H9 (cell line): Measurements from ENCODE around the gene OR2A5. TPM values are rescaled to one million over a fixed set of nuclear protein-coding genes. Genes with fewer than 3 reads are reported as not detected.
"Not testable (repeated sequence)": the region's sequence is repeated elsewhere in the genome, so short reads cannot be mapped to it uniquely, and the experiment has no call there.

Experiments used
- DNase-seq: peaks from one replicate; pipeline ENCODE4 v3.0.0-alpha.2; 2017
- H2AFZ ChIP-seq: one replicate; pipeline ENCODE4 v1.6.1; 2013; ENCODE audit warnings: mild to moderate bottlenecking, low read length, control low read depth, moderate library complexity
- H2AK5ac ChIP-seq: 2 replicates; pipeline ENCODE4 v1.6.1; 2013; ENCODE audit warnings: low read length, control low read depth, mixed read lengths; ENCODE audit not compliant: insufficient read length
- H2BK120ac ChIP-seq: one replicate; pipeline ENCODE4 v1.6.1; 2013; ENCODE audit warnings: low read depth, mild to moderate bottlenecking, low read length, control low read depth, inconsistent platforms; ENCODE audit not compliant: poor library complexity, severe bottlenecking
- H2BK12ac ChIP-seq: 2 replicates; pipeline ENCODE4 v1.6.1; 2013; ENCODE audit warnings: low read length, control low read depth, mixed read lengths, low read depth; ENCODE audit not compliant: insufficient read length
- H2BK15ac ChIP-seq: 2 replicates; pipeline ENCODE4 v1.6.1; 2013; ENCODE audit warnings: low read depth, low read length, control low read depth
- H2BK20ac ChIP-seq: one replicate; pipeline ENCODE4 v1.6.1; 2013; ENCODE audit warnings: low read depth, mild to moderate bottlenecking, low read length, control low read depth, inconsistent platforms; ENCODE audit not compliant: poor library complexity, severe bottlenecking
- H2BK5ac ChIP-seq: 2 replicates; pipeline ENCODE4 v1.6.1; 2013; ENCODE audit warnings: low read length, control low read depth, mixed read lengths; ENCODE audit not compliant: insufficient read length
- H3K14ac ChIP-seq: 2 replicates; pipeline ENCODE4 v1.6.1; 2013; ENCODE audit warnings: low read length, control low read depth; ENCODE audit not compliant: insufficient read depth
- H3K18ac ChIP-seq: 2 replicates; pipeline ENCODE4 v1.6.1; 2013; ENCODE audit warnings: low read depth, mild to moderate bottlenecking, mixed read lengths, low read length, control low read depth; ENCODE audit not compliant: insufficient read length
- H3K23ac ChIP-seq: 2 replicates; pipeline ENCODE4 v1.6.1; 2013; ENCODE audit warnings: low read length, control low read depth, mixed read lengths, low read depth; ENCODE audit not compliant: insufficient read length
- H3K23me2 ChIP-seq: 2 replicates; pipeline ENCODE4 v1.6.1; 2013; ENCODE audit warnings: low read depth, mild to moderate bottlenecking, mixed read lengths, low read length, control low read depth; ENCODE audit not compliant: insufficient read length, poor library complexity, severe bottlenecking
- H3K27ac ChIP-seq: 2 replicates; pipeline ENCODE4 v1.5.1; 2013; ENCODE audit warnings: low read length, control low read depth, mixed read lengths, low read depth; ENCODE audit not compliant: insufficient read length
- H3K27me3 ChIP-seq: 2 replicates; pipeline ENCODE4 v1.6.1; 2013; ENCODE audit warnings: low read length, control low read depth, inconsistent platforms; ENCODE audit not compliant: insufficient read depth
- H3K4ac ChIP-seq: 2 replicates; pipeline ENCODE4 v1.6.1; 2013; ENCODE audit warnings: low read depth, mild to moderate bottlenecking, control low read depth, inconsistent platforms, low read length, moderate library complexity
- H3K4me1 ChIP-seq: 2 replicates; pipeline ENCODE4 v1.6.1; 2013; ENCODE audit warnings: low read length, control low read depth, inconsistent platforms; ENCODE audit not compliant: insufficient read depth
- H3K4me2 ChIP-seq: 2 replicates; pipeline ENCODE4 v1.6.1; 2013; ENCODE audit warnings: low read length, control low read depth, mixed read lengths; ENCODE audit not compliant: insufficient read length, insufficient read depth
- H3K56ac ChIP-seq: 2 replicates; pipeline ENCODE4 v1.6.1; 2013; ENCODE audit warnings: low read depth, mild to moderate bottlenecking, mixed read lengths, low read length, control low read depth; ENCODE audit not compliant: insufficient read length
- H3K79me1 ChIP-seq: 2 replicates; pipeline ENCODE4 v1.6.1; 2013; ENCODE audit warnings: low read depth, mild to moderate bottlenecking, moderate library complexity, low read length, control low read depth, inconsistent platforms; ENCODE audit not compliant: insufficient read depth, poor library complexity, severe bottlenecking
- H3K79me2 ChIP-seq: 2 replicates; pipeline ENCODE4 v1.6.1; 2013; ENCODE audit warnings: low read length, control low read depth, inconsistent platforms; ENCODE audit not compliant: insufficient read depth
- H3K9ac ChIP-seq: 2 replicates; pipeline ENCODE4 v1.6.1; 2013; ENCODE audit warnings: low read length, control low read depth, mixed read lengths; ENCODE audit not compliant: insufficient read length; ENCODE audit errors: extremely low read depth
- H3K9me3 ChIP-seq: one replicate; pipeline ENCODE4 v1.6.1; 2013; ENCODE audit warnings: low read depth, low read length, inconsistent platforms; ENCODE audit not compliant: control insufficient read depth
- H3T11ph ChIP-seq: one replicate; pipeline ENCODE4 v1.6.1; 2013; ENCODE audit warnings: mild to moderate bottlenecking, low read length, control low read depth, inconsistent platforms
- H4K20me1 ChIP-seq: one replicate; pipeline ENCODE4 v1.6.1; 2013; ENCODE audit not compliant: control insufficient read depth, insufficient read length, insufficient read depth
- H4K5ac ChIP-seq: 2 replicates; pipeline ENCODE4 v1.6.1; 2013; ENCODE audit warnings: low read depth, mild to moderate bottlenecking, mixed read lengths, low read length, control low read depth; ENCODE audit not compliant: insufficient read length
- H4K8ac ChIP-seq: replicated peaks from 2 replicates; pipeline ENCODE4 v1.6.1; 2013; ENCODE audit warnings: low read length, control low read depth, mixed read lengths, low read depth; ENCODE audit not compliant: insufficient read length
- H4K91ac ChIP-seq: 2 replicates; pipeline ENCODE4 v1.6.1; 2013; ENCODE audit warnings: low read depth, mild to moderate bottlenecking, moderate library complexity, mixed read lengths, low read length, control low read depth; ENCODE audit not compliant: insufficient read length
- H3K27ac Mint-ChIP-seq, 3 experiments: 2 replicates in 2 of 3; 3 replicates in 1 of 3; pipeline ENCODE4 v1.8.0; 2020 to 2021; ENCODE audit warnings: mixed read lengths in 3 of 3, mild to moderate bottlenecking in 1 of 3, moderate library complexity in 1 of 3
- H3K27me3 Mint-ChIP-seq: 2 replicates; pipeline ENCODE4 v1.8.0; 2021; ENCODE audit warnings: low read depth, mild to moderate bottlenecking, moderate library complexity, mixed read lengths
- H3K36me3 Mint-ChIP-seq, 3 experiments: 2 replicates in 2 of 3; 3 replicates in 1 of 3; pipeline ENCODE4 v1.8.0; 2020 to 2021; ENCODE audit warnings: low read depth in 3 of 3, mixed read lengths in 3 of 3; ENCODE audit not compliant: insufficient read depth in 1 of 3
- H3K4me1 Mint-ChIP-seq, 2 experiments: 2 replicates each; pipeline ENCODE4 v1.8.0; 2020; ENCODE audit warnings: mixed read lengths in 2 of 2
- H3K4me3 Mint-ChIP-seq, 2 experiments: 2 replicates in 1 of 2; 3 replicates in 1 of 2; pipeline ENCODE4 v1.8.0; 2020 to 2021; ENCODE audit warnings: mild to moderate bottlenecking in 2 of 2, mixed read lengths in 2 of 2, moderate library complexity in 1 of 2
- H3K9me3 Mint-ChIP-seq, 2 experiments: 2 replicates in 1 of 2; 3 replicates in 1 of 2; pipeline ENCODE4 v1.8.0; 2020; ENCODE audit warnings: mild to moderate bottlenecking in 2 of 2, mixed read lengths in 2 of 2, moderate library complexity in 1 of 2
- WGBS: extraction: QIAGEN DNeasy Blood & Tissue Kit; methylation state at CpG from one replicate; pipeline ENCODE4 v1.1.7; 2013; ENCODE audit warnings: missing lambda C conversion rate, low lambda C conversion rate, mixed read lengths; ENCODE audit not compliant: insufficient read length; ENCODE audit errors: extremely low coverage; 5-methylcytosine and 5-hydroxymethylcytosine counted together
- total RNA-seq: library from RNA; stranded (reverse); gene quantifications from 2 replicates; pipeline ENCODE4 v1.2.1, GENCODE V29; 2021

Gene OR2A5
- total RNA-seq, 1 experiment from 2014 or later, result not detected

DNA sequence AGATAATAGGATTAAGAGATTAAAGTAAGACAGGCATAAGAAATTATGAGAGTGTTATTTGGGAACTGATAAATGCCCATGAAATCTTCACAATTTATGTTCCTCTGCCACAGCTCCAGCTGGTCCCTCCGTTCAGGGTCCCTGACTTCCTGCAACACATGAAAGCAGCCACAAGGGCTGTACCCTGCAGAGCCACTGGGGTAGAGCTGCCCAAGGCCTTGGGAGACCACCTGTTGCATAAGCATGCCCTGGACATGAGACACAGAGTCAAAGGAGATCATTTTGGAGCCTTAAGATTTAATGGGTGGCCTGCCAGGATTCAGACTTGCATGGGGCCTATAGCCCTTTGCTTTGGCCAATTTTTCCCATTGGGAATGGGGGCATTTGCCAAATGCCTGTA lies 37.9 kb upstream of the OR2A5 start:
- not testable (repeated sequence) for H3K27ac Mint-ChIP-seq, H2BK120ac ChIP-seq, H4K8ac ChIP-seq, H2BK12ac ChIP-seq, H2AK5ac ChIP-seq, H3K56ac ChIP-seq, H3K14ac ChIP-seq, H3K27ac ChIP-seq, H3K27me3 ChIP-seq, H3K4me2 ChIP-seq, H3K79me1 ChIP-seq, H3K18ac ChIP-seq, H3K23ac ChIP-seq, H3K4me1 Mint-ChIP-seq, DNase-seq, H3K79me2 ChIP-seq, H3K9ac ChIP-seq, H3K4me3 Mint-ChIP-seq, H3K4me1 ChIP-seq, H4K20me1 ChIP-seq, H2AFZ ChIP-seq, H3T11ph ChIP-seq, H3K4ac ChIP-seq, H2BK15ac ChIP-seq, H4K91ac ChIP-seq, H3K27me3 Mint-ChIP-seq, H3K23me2 ChIP-seq, H2BK5ac ChIP-seq, H2BK20ac ChIP-seq, H4K5ac ChIP-seq
- peaks cover 12% of the 10 kb centered on the region for H3K9me3 ChIP-seq
- peaks cover 12 to 22% (median 18%) of the 10 kb centered on the region in 3 experiments for H3K36me3 Mint-ChIP-seq
- H3K9me3 Mint-ChIP-seq, result peaks cover 35 to 36% of the 10 kb centered on the region in 2 experiments
- no CpG with 5 or more reads among the region's 1 CpG for WGBS
